Stimulated activated CD4-positive, alpha-beta T cell treated with anti-CD3 and anti-CD28 coated beads, Interleukin-1b, Interleukin-23, amount 100 ng/mL, for 24 hours (primary cell): ENCODE data around the gene TWIST1.

ENCODE experiments used
- DNase-seq, 4 experiments: peaks; one replicate each; pipeline ENCODE4 v3.0.0-alpha.2; 2020; ENCODE audit warnings: low read depth in 4 of 4, low spot score in 1 of 4

TWIST1 gene

GRCh38 chr7:19097165-19098055, 20.0 kb downstream of the TWIST1 start:
- no peak for DNase-seq

DNA sequence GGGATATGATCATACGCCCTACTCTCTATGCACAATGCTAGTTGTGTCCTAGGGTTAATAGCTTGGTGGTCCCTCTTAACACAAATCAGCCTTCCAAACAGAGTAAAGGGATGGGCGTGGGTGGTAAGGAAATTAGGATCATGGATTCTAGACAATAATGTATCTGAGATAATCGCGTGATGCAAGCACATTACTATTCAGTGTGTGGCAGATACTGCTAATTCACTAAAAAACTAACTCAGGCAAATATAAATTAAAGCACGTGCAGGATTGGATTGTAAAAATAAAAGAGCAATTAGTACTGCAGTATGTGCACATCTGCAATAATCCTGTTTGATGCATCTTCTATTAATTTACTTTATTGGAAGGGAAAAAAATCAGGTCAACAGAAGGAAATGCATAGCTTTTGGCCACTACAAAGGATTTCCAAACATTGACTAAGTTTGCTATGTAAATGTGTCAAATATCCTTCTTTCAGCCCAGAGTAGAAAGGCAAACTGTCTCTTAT, 22.0 kb downstream of the TWIST1 start:
- no peak for DNase-seq

DNA sequence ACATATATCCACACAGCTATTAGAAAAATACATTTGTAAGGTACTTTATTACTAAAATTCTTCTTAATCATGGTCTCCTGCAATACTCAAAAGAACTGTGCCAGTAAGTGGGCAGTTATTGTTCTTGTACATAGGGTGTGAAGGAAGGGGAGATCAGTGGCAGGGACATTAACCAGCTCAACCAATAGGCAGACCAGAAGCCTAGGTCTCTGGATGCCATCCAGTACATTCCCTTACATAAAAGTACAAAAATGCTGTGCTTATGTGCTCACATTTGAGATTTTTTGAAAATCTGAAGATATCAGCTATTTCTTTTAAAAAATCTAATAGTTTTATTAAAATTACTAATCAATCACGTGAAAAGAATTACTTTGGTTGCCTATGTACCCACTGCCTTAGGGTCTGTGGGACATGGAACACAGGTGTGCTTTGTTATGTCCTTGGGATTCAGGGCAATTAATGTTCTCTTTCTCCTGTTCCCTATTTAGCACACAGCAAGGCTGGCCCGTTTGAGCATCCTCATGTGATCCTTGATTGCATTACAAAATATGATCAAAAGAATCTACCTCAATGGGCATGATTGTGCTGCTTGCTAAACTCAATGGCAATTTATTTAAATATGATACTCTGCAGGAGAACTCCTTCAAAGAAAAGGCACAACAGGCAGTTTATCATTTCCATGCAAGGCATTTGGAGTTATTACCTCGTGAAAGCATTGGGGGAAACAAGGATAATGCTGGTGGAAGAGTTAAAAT, 22.7 kb downstream of the TWIST1 start:
- DNase-seq, result no peak

DNA sequence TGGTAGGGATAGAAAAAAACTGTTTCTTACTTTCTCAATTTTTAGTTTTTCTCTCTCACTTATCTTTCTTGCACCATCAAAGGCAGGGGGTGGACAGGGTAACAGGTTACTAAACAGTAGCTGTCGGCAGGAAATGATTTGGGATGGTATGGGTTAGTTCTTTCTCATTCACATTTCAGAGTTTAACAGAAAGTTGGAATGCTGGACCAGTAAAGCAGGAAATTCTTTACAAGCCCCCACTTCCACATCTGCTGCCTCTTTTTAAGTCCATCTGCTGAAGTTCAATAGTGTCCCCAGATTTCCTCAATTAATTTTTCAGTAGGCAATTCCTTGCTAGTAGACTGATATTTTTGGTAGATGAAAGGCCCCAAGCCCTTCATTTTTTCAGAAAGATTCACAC, 23.3 kb downstream of the TWIST1 start:
- no peak for DNase-seq

DNA sequence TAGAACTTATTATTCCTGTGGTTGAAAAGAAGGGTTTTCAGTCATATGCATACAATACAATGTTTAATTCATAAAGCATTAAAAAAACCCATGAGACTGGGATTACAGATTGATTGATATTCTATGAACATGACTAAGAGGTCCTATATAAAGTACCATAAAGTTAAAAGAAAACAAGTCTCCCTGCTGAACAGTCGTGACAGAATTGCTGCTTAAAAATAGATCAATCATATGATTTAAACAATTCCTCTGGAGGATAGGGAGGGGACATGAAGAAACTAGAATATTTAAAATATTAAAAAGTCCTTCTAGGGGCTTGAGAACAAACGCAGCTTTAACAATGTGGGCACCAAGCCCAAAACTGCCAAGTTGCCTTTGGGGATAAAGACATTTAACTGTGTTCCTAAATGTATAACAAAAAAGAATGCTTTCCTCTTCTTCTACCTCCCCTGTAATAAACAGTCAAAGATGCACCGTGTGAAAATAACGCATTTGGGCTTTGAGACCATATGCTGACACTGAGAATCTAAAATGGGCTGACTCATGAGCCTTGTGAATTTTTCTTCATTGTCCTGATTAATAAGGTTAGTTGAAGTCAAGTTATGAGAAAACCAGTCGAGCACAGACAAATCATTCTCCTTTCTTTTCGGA, 25.8 kb downstream of the TWIST1 start:
- no peak for DNase-seq

GRCh38 chr7:19090526-19090925, 26.9 kb downstream of the TWIST1 start:
- DNase-seq, result no peak

GRCh38 chr7:19089797-19090196, 27.6 kb downstream of the TWIST1 start:
- DNase-seq, result no peak

- DNase-seq, result no peak
Measured at GRCh38 chr7:19089378-19089777, 28.1 kb downstream of the TWIST1 start.

DNA sequence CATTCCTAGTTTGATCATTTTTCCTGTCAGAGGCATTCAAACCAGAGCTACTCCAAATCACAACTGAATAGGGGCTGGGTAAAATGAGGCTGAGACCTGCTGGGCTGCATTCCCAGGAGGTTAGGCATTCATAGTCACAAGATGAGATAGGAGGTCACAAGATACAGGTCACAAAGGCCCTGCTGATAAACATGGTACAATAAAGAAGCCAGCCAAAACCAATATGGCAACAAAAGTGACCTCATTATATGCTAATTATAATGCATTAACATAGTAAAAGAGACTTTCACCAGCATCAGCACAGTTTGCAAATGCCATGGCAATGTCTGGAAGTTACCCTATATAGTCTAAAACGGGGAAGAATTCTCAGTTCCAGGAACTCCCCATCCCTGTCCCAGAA, 37.3 kb downstream of the TWIST1 start:
- DNase-seq, result no peak

DNA sequence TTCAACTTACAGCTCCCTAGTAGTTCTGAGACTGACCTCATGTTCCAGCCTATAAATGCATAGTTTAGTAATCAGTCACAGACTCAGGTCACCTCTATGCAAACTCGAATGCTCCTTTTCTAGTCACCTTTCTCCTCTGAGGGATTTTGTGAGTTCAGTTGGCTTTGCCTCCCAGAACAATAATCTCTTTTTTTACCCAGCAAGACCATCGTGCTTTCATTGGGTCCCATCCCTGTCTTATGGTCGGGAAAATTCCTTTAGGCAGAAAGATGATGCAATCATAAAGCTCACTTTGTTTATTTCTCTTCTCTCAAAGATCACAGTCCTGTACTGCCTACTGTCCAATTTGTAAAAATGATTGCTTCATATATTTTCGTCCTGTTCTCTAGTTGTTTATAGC, 38.4 kb downstream of the TWIST1 start:
- no peak for DNase-seq

GRCh38 chr7:19069842-19070241, 47.6 kb downstream of the TWIST1 start:
- DNase-seq, result no peak

GRCh38 chr7:19066170-19066569, 51.3 kb downstream of the TWIST1 start:
- no peak for DNase-seq
